Upper lobe of left lung (tissue), 6 donors: ENCODE measurements around the gene ZNF215. TPM values are rescaled to one million over a fixed set of nuclear protein-coding genes. Genes with fewer than 3 reads are reported as not detected.

Experiments
- ATAC-seq, 2 donors: fragments of 200-7000 bp; cut with Tn5 transposase; one replicate each; pipeline ENCODE4 v1.9.1; 2022; ENCODE audit warnings: mild to moderate bottlenecking in 2 of 2, moderate library complexity in 2 of 2; ENCODE audit not compliant: low FRiP score in 2 of 2
- DNase-seq, 2 donors: peaks; one replicate each; pipeline ENCODE4 v3.0.0-alpha.2; 2019 to 2020
- H3K27ac ChIP-seq, 4 donors: fragments of 200-600 bp; sonication (generic); one replicate each; pipeline ENCODE4 v1.5.1; 2016 to 2019
- H3K27me3 ChIP-seq, 4 donors: fragments of 200-600 bp; sonication (generic); one replicate each; pipeline ENCODE4 v1.5.1; 2017 to 2019
- H3K36me3 ChIP-seq, 4 donors: fragments of 200-600 bp; sonication (generic); one replicate each; pipeline ENCODE4 v1.5.1; 2016 to 2019
- H3K4me1 ChIP-seq, 4 donors: fragments of 200-600 bp; sonication (generic); one replicate each; pipeline ENCODE4 v1.5.1; 2018 to 2019
- H3K4me3 ChIP-seq, 4 donors: fragments of 200-600 bp; sonication (generic); one replicate each; pipeline ENCODE4 v1.5.1; 2017 to 2019; ENCODE audit warnings: mild to moderate bottlenecking in 2 of 4, moderate library complexity in 1 of 4
- H3K9me3 ChIP-seq, 4 donors: fragments of 200-600 bp; sonication (generic); one replicate each; pipeline ENCODE4 v1.5.1; 2018 to 2019
- EP300 ChIP-seq, 4 donors: sonication (generic); formaldehyde crosslinking; IDR thresholded peaks; one replicate each; pipeline ENCODE4 v1.5.1; 2017; ENCODE audit warnings: antibody characterized with exemption in 4 of 4, control low read depth in 2 of 4
- POLR2A ChIP-seq, 4 donors: fragments of 450-650 bp; IDR thresholded peaks; one replicate each; pipeline ENCODE4 v1.5.1; 2016 to 2017; ENCODE audit warnings: antibody characterized with exemption in 4 of 4, mild to moderate bottlenecking in 2 of 4
- POLR2AphosphoS5 ChIP-seq, 2 donors: sonication (generic); formaldehyde crosslinking; IDR thresholded peaks; one replicate each; pipeline ENCODE4 v1.5.1; 2017; ENCODE audit warnings: antibody characterized with exemption in 2 of 2
- WGBS, 2 donors: methylation state at CpG; one replicate each; pipeline ENCODE4 v1.1.5; 2017 to 2018; 5-methylcytosine and 5-hydroxymethylcytosine counted together
- total RNA-seq, 6 donors: library from RNA; depleted of rRNA in 4 of 6; stranded (reverse); fragments of >200 nt in 4 of 6; gene quantifications; one replicate each; pipeline versions ENCODE4 v1.1.0 to v1.2.1, GENCODE V29; 2016 to 2021
- TF ChIP-seq, protein P1 (sequence below), 6 experiments: fragments of 450-650 bp in 4 of 6; fragments of 200-600 bp in 2 of 6; sonication (generic) in 2 of 6; IDR thresholded peaks; one replicate each; pipeline ENCODE4 v1.5.1; 2016 to 2019; ENCODE audit warnings: antibody characterized with exemption in 6 of 6
- donor health status: DM: no; HTN: no; CAD: no; lungs with moderate emphysema.
- donor health status: DM: no; HTN: yes; CAD: no; lungs with severe emphysema.

Gene ZNF215
- total RNA-seq, 6 donors from 2014 or later = 0.55 to 4.0 (median 2.2) TPM

DNA sequence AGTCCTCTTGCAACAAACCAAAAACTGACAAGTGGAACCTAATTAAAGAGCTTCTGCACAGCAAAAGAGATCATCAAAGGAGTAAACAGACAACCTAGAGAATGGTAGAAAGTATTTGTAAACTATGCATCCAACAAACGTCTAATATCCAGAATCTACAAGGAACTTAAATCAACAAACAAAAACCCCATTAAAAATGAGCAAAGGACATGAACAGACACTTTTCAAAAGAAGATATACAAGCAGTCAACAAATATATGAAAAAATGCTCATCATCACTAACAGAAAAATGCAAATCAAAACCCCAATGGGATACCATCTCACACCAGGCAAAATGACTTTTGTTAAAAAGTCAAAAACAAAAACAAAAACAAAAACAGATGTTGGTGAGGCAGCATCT is 60.3 kb downstream of the ZNF215 start:
- Histone ChIP-seq H3K4me3 (no peak overlapping the region), H3K36me3 (no peaks in the 10 kb centered on the region), H3K9me3 (no peaks in the 10 kb centered on the region), H3K27me3 (no peaks in the 10 kb centered on the region), H3K4me1 (no peaks in the 10 kb centered on the region), H3K27ac (no peak overlapping the region)
- 52 to 63% methylated on average over 1 of the region's 1 CpG for WGBS, 2 donors
- no peak for DNase-seq
- ATAC-seq = no peak
- TF ChIP-seq EP300 (IDR thresholded peaks at IDR 0.05) = no peak
- TF ChIP-seq POLR2AphosphoS5 (IDR thresholded peaks at IDR 0.05) = no peak
- TF ChIP-seq, protein P1, sequence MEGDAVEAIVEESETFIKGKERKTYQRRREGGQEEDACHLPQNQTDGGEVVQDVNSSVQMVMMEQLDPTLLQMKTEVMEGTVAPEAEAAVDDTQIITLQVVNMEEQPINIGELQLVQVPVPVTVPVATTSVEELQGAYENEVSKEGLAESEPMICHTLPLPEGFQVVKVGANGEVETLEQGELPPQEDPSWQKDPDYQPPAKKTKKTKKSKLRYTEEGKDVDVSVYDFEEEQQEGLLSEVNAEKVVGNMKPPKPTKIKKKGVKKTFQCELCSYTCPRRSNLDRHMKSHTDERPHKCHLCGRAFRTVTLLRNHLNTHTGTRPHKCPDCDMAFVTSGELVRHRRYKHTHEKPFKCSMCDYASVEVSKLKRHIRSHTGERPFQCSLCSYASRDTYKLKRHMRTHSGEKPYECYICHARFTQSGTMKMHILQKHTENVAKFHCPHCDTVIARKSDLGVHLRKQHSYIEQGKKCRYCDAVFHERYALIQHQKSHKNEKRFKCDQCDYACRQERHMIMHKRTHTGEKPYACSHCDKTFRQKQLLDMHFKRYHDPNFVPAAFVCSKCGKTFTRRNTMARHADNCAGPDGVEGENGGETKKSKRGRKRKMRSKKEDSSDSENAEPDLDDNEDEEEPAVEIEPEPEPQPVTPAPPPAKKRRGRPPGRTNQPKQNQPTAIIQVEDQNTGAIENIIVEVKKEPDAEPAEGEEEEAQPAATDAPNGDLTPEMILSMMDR (IDR thresholded peaks at IDR 0.05) = no peak
- TF ChIP-seq POLR2A (IDR thresholded peaks at IDR 0.05) = no peak

DNA sequence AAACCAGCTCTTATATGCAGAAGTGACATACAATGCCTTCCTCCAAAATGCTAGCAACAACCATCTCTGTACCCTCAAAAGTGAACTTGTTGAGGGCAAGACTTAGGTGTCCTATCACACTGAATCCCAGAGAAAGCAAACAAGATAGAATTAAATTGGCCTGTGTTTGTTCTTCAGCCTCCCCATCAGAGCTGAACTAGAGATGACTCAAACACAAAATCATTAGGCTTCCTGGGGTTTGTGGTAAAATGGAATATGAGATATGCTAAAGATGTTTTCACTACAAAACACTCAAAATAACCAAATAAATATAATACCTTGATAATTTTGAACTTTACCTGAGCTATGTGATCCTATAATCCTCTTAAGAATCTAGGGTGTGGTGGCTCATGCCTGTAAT is 62.3 kb downstream of the ZNF215 start:
- Histone ChIP-seq H3K36me3 (no peaks in the 10 kb centered on the region), H3K4me3 (no peak overlapping the region), H3K27me3 (no peaks in the 10 kb centered on the region), H3K27ac (no peak overlapping the region), H3K9me3 (no peaks in the 10 kb centered on the region), H3K4me1 (no peaks in the 10 kb centered on the region)
- TF ChIP-seq, protein P1 (IDR thresholded peaks at IDR 0.05) = no peak
- TF ChIP-seq POLR2A (IDR thresholded peaks at IDR 0.05) (no peak), POLR2AphosphoS5 (IDR thresholded peaks at IDR 0.05) (no peak)
- DNase-seq (no peak), ATAC-seq (no peak)

DNA sequence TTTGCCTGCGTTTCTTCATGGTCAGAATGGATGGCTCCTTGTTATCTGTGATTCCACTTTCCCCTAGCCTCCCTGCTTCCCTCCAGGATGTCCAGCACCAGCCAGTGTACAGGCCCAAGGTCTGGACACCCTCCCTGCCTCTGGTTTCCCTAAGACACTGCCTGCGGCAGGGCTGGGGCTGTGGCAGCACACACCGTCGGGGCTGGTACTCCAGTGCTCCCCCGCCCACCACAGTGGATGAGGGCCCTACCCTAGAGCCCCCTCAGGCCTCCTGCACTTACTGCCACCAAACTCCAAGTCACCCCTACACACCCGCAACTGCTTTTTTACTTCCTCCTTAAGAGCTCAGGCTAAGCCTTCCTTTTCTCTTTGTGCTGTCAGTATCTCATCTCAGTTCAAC is 65.0 kb downstream of the ZNF215 start:
- H3K4me1 ChIP-seq = no peaks in the 10 kb centered on the region
- ATAC-seq (peak in 1 of 2 donors; percentile 58), DNase-seq (peak in 1 of 2 donors; percentile 39)
- H3K27me3 ChIP-seq = no peaks in the 10 kb centered on the region
- H3K27ac ChIP-seq = no peak overlapping the region
- WGBS, 2 donors = 65 to 66% methylated on average over 6 of the region's 6 CpGs
- H3K9me3 ChIP-seq = no peaks in the 10 kb centered on the region
- TF ChIP-seq EP300 (IDR thresholded peaks at IDR 0.05) (no peak), POLR2A (IDR thresholded peaks at IDR 0.05) (no peak), POLR2AphosphoS5 (IDR thresholded peaks at IDR 0.05) (no peak)
- TF ChIP-seq, protein P1 (IDR thresholded peaks at IDR 0.05) = no peak
- no peaks in the 10 kb centered on the region for H3K36me3 ChIP-seq
- no peak overlapping the region for H3K4me3 ChIP-seq

DNA sequence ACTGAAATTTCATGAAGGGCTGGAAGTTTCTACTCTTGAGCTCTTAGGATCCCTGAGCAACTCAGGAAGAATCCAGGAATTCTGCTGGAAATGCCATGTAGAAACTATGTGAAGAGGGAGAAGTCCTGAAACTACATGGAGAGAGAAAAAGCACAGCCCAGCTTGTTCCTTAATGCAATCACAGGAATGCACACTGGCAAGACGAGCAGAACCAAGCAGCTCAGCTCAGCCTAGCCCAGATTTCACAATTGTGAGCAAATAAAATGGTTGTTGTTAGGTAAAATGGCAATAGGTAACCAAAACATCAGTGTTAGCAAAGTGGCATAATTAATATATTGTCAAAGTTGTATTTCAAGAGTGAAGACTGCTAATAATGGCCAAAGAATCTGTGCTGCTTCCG is 65.8 kb downstream of the ZNF215 start:
- Histone ChIP-seq H3K36me3 (no peaks in the 10 kb centered on the region), H3K4me3 (no peak overlapping the region), H3K4me1 (no peaks in the 10 kb centered on the region), H3K27me3 (no peaks in the 10 kb centered on the region), H3K27ac (no peak overlapping the region), H3K9me3 (no peaks in the 10 kb centered on the region)
- DNase-seq (no peak), ATAC-seq (no peak)
- no peak for TF ChIP-seq POLR2A (IDR thresholded peaks at IDR 0.05)
- TF ChIP-seq, protein P1 (IDR thresholded peaks at IDR 0.05) = no peak
- TF ChIP-seq POLR2AphosphoS5 (IDR thresholded peaks at IDR 0.05) = no peak
- TF ChIP-seq EP300 (IDR thresholded peaks at IDR 0.05) = no peak
- WGBS, 2 donors = 64% methylated on average over 2 of the region's 2 CpGs
